HepG2 (cell line): ENCODE results near the gene WDR27. TPM values are rescaled to one million over a fixed set of nuclear protein-coding genes. Genes with fewer than 3 reads are reported as not detected.
A peak's percentile ranks its signal among the peaks of the same experiment; 100 is the strongest.

Source experiments
- BCL6 ChIP-seq: IDR thresholded peaks from 2 replicates; pipeline ENCODE4 v1.6.1; 2016; ENCODE audit warnings: missing genetic modification reagents, missing compliant biosample characterization
- CREBL2 ChIP-seq: sonication (generic); formaldehyde crosslinking; IDR thresholded peaks from 2 replicates; pipeline ENCODE4 v1.8.1; 2023; ENCODE audit warnings: missing genetic modification reagents, mild to moderate bottlenecking, borderline replicate concordance
- HMGXB3 ChIP-seq: sonication (generic); formaldehyde crosslinking; IDR thresholded peaks from 2 replicates; pipeline ENCODE4 v1.4.0; 2020; ENCODE audit warnings: missing genetic modification reagents, borderline replicate concordance
- HNF4G ChIP-seq, 2 experiments: sonication (generic) in 1 of 2; formaldehyde crosslinking in 1 of 2; IDR thresholded peaks; 2 replicates each; pipeline versions ENCODE4 v1.4.0 to v1.6.1; 2011 to 2020; ENCODE audit warnings: borderline replicate concordance in 2 of 2, low read depth in 2 of 2, mild to moderate bottlenecking in 2 of 2, low read length in 1 of 2, missing genetic modification reagents in 1 of 2, moderate library complexity in 1 of 2
- MAFG ChIP-seq: sonication (generic); formaldehyde crosslinking; IDR thresholded peaks from 2 replicates; pipeline ENCODE4 v1.5.1; 2020; ENCODE audit warnings: mild to moderate bottlenecking, missing genetic modification reagents
- MIXL1 ChIP-seq: IDR thresholded peaks from 2 replicates; pipeline ENCODE4 v1.6.1; 2016
- NCOA1 ChIP-seq: sonication (generic); formaldehyde crosslinking; IDR thresholded peaks from 2 replicates; pipeline ENCODE4 v1.9.0; 2021; ENCODE audit warnings: missing genetic modification reagents
- SATB2 ChIP-seq: sonication (generic); formaldehyde crosslinking; IDR thresholded peaks from 2 replicates; pipeline ENCODE4 v1.5.0; 2020; ENCODE audit warnings: missing genetic modification reagents
- SP5 ChIP-seq: IDR thresholded peaks from 2 replicates; pipeline ENCODE4 v1.6.1; 2016; ENCODE audit warnings: low read depth, borderline replicate concordance
- ZFAT ChIP-seq: sonication (generic); formaldehyde crosslinking; conservative IDR thresholded peaks from 2 replicates; pipeline ENCODE4 v1.8.1; 2023; ENCODE audit warnings: missing genetic modification reagents, inconsistent platforms
- ZNF20 ChIP-seq: sonication (generic); formaldehyde crosslinking; IDR thresholded peaks from 2 replicates; pipeline ENCODE4 v1.4.0; 2020; ENCODE audit warnings: mild to moderate bottlenecking, moderate library complexity, missing genetic modification reagents
- ZNF331 ChIP-seq: sonication (generic); formaldehyde crosslinking; IDR thresholded peaks from 2 replicates; pipeline ENCODE4 v1.4.0; 2020; ENCODE audit warnings: missing genetic modification reagents
- ZNF558 ChIP-seq: sonication (generic); formaldehyde crosslinking; IDR thresholded peaks from 2 replicates; pipeline ENCODE4 v1.9.0; 2022; ENCODE audit warnings: mild to moderate bottlenecking, missing genetic modification reagents, borderline replicate concordance
- ZNF597 ChIP-seq: sonication (generic); formaldehyde crosslinking; IDR thresholded peaks from 2 replicates; pipeline ENCODE4 v1.5.0; 2020; ENCODE audit warnings: missing genetic modification reagents
- ZNF609 ChIP-seq: sonication (generic); formaldehyde crosslinking; IDR thresholded peaks from 2 replicates; pipeline ENCODE4 v1.4.0; 2020; ENCODE audit warnings: mild to moderate bottlenecking, missing genetic modification reagents, borderline replicate concordance
- ZNF691 ChIP-seq: sonication (generic); formaldehyde crosslinking; IDR thresholded peaks from 2 replicates; pipeline ENCODE4 v1.4.0; 2020; ENCODE audit warnings: missing genetic modification reagents, low read depth, mild to moderate bottlenecking, borderline replicate concordance
- ZNF720 ChIP-seq: sonication (generic); formaldehyde crosslinking; IDR thresholded peaks from 2 replicates; pipeline ENCODE4 v1.4.0; 2020; ENCODE audit warnings: missing genetic modification reagents
- ZNF780A ChIP-seq: sonication (generic); formaldehyde crosslinking; IDR thresholded peaks from 2 replicates; pipeline ENCODE4 v1.8.0; 2022; ENCODE audit warnings: mild to moderate bottlenecking, missing genetic modification reagents, moderate library complexity
- polyA plus RNA-seq, 8 experiments: library from polyadenylated mRNA; depleted of rRNA in 3 of 8; stranded (reverse) in 7 of 8; unstranded in 1 of 8; fragments of >200 nt; fragmentation: Illumina TruSeq in 4 of 8; extraction: Trizol in 4 of 8; gene quantifications; 2 replicates each; pipeline versions ENCODE4 v1.2.1 to v1.2.3, GENCODE V29; 2011 to 2016; ENCODE audit warnings: low read depth in 4 of 8, missing spikeins in 1 of 8, mixed read lengths in 1 of 8; ENCODE audit not compliant: insufficient read depth in 1 of 8
- total RNA-seq, 5 experiments: library from RNA; depleted of rRNA; stranded (reverse); fragments of >200 nt; fragmentation: Illumina TruSeq; extraction: Trizol; gene quantifications; 2 replicates each; pipeline ENCODE4 v1.2.3, GENCODE V29; 2016; ENCODE audit warnings: low read depth in 1 of 5

Gene WDR27
- total and polyA plus RNA-seq, 2 of the 13 experiments (the other 11 are each of a cell fraction or from before 2014, with no cell fraction given) = 34.1 to 80.3 TPM

- TF ChIP-seq HMGXB3 (0 out of 2 replicates have a peak, but pooled peaks have one; percentile 29), SATB2 (CRISPR knock-in tag) (peak; percentile 85), NCOA1 (peak; percentile 95; the same call in 1 of the 2 replicates), ZNF720 (CRISPR knock-in tag) (no peak), SP5 (no peak), ZNF609 (no peak), ZNF691 (CRISPR knock-in tag) (no peak; the same call in 1 of the 2 replicates), ZNF331 (CRISPR knock-in tag) (peak; percentile 41; the same call in 1 of the 2 replicates), MIXL1 (CRISPR knock-in tag) (peak; percentile 6; the same call in 1 of the 2 replicates), CREBL2 (no peak), MAFG (CRISPR knock-in tag) (no peak), ZNF597 (CRISPR knock-in tag) (no peak), HNF4G (IDR thresholded peaks at IDR 0.05; ENCODE audit: borderline replicate concordance, low read depth, low read length) (no peak), HNF4G (CRISPR knock-in tag; IDR thresholded peaks at IDR 0.05; ENCODE audit: borderline replicate concordance, low read depth) (peak; percentile 28; the same call in 1 of the 2 replicates), ZNF780A (CRISPR knock-in tag) (peak; percentile 94), ZNF20 (CRISPR knock-in tag) (peak; percentile 90; the same call in 1 of the 2 replicates), ZNF558 (CRISPR knock-in tag) (no peak), ZFAT (CRISPR knock-in tag) (no peak), BCL6 (CRISPR knock-in tag) (peak; percentile 50)
Measured at GRCh38 chr6:169724494-169725124, 22.8 kb upstream of the WDR27 start, which contains the start of gene PHF10 (continued).
